HL-60 (cell line): ENCODE measurements around the gene PBX1.

Experiments
- CTCF ChIP-seq: IDR thresholded peaks from one replicate; pipeline ENCODE4 v1.5.1; 2011; ENCODE audit warnings: low read length, control low read depth, inconsistent platforms; ENCODE audit not compliant: insufficient read depth
- GABPA ChIP-seq: IDR thresholded peaks from 2 replicates; pipeline ENCODE4 v1.6.1; 2012; ENCODE audit warnings: low read depth
- POLR2AphosphoS5 ChIP-seq: IDR thresholded peaks from 2 replicates; pipeline ENCODE4 v1.6.1; 2012; ENCODE audit warnings: low read depth
- REST ChIP-seq: IDR thresholded peaks from 2 replicates; pipeline ENCODE4 v1.6.1; 2012; ENCODE audit warnings: low read depth; ENCODE audit not compliant: insufficient replicate concordance

GRCh38 chr1:164703960-164704411 lies 145.0 kb downstream of the PBX1 start:
- TF ChIP-seq CTCF = no peak
- TF ChIP-seq POLR2AphosphoS5 = no peak
- TF ChIP-seq GABPA = no peak
- TF ChIP-seq REST = no peak
